GM23248 (cell line): ENCODE measurements around the gene PAOX. TPM values are rescaled to one million over a fixed set of nuclear protein-coding genes. Genes with fewer than 3 reads are reported as not detected.
"Not testable (repeated sequence)": the region's sequence is repeated elsewhere in the genome, so short reads cannot be mapped to it uniquely, and the experiment has no call there.

ENCODE experiments used
- DNase-seq: peaks from one replicate; pipeline ENCODE4 v3.0.0-alpha.2; 2015
- H2AFZ ChIP-seq: fragments of 200-600 bp; sonication (generic); 2 replicates; pipeline ENCODE4 v1.6.1; 2016; ENCODE audit warnings: antibody characterized with exemption
- H3F3A ChIP-seq: fragments of 200-600 bp; sonication (generic); 2 replicates; pipeline ENCODE4 v1.6.1; 2016; ENCODE audit warnings: mild to moderate bottlenecking, antibody characterized with exemption, mixed run types; ENCODE audit not compliant: insufficient read depth
- H3K27ac ChIP-seq: fragments of 200-600 bp; sonication (generic); 2 replicates; pipeline ENCODE4 v1.5.1; 2016; ENCODE audit warnings: mild to moderate bottlenecking
- H3K27me3 ChIP-seq: fragments of 200-600 bp; sonication (generic); replicated peaks from 2 replicates; pipeline ENCODE4 v1.6.1; 2016; ENCODE audit warnings: mild to moderate bottlenecking; ENCODE audit not compliant: insufficient read depth
- H3K36me3 ChIP-seq: fragments of 200-600 bp; sonication (generic); 2 replicates; pipeline ENCODE4 v1.6.1; 2016; ENCODE audit warnings: low read depth, mild to moderate bottlenecking
- H3K4me1 ChIP-seq: fragments of 200-600 bp; sonication (generic); 2 replicates; pipeline ENCODE4 v1.6.1; 2016; ENCODE audit warnings: mild to moderate bottlenecking; ENCODE audit not compliant: insufficient read depth
- H3K4me2 ChIP-seq: fragments of 200-600 bp; sonication (generic); one replicate; pipeline ENCODE4 v1.6.1; 2016; ENCODE audit warnings: mild to moderate bottlenecking; ENCODE audit not compliant: unreplicated experiment
- H3K4me3 ChIP-seq: fragments of 200-600 bp; sonication (generic); 2 replicates; pipeline ENCODE4 v1.5.1; 2016; ENCODE audit warnings: mild to moderate bottlenecking
- H3K79me2 ChIP-seq: fragments of 200-600 bp; sonication (generic); 2 replicates; pipeline ENCODE4 v1.6.1; 2016; ENCODE audit warnings: mild to moderate bottlenecking; ENCODE audit not compliant: insufficient read depth
- H3K9ac ChIP-seq: fragments of 200-600 bp; sonication (generic); 2 replicates; pipeline ENCODE4 v1.6.1; 2016; ENCODE audit warnings: mild to moderate bottlenecking
- H3K9me2 ChIP-seq: fragments of 200-600 bp; sonication (generic); 2 replicates; pipeline ENCODE4 v1.6.1; 2016; ENCODE audit warnings: mixed run types, mild to moderate bottlenecking, moderate library complexity; ENCODE audit not compliant: insufficient read depth
- H3K9me3 ChIP-seq: fragments of 200-600 bp; sonication (generic); one replicate; pipeline ENCODE4 v1.6.1; 2017; ENCODE audit warnings: low read depth
- H4K20me1 ChIP-seq: fragments of 200-600 bp; sonication (generic); 2 replicates; pipeline ENCODE4 v1.6.0; 2016; ENCODE audit not compliant: insufficient read depth
- EZH2 ChIP-seq: fragments of 200-600 bp; sonication (generic); IDR thresholded peaks from 2 replicates; pipeline ENCODE4 v1.6.1; 2018; ENCODE audit warnings: antibody characterized with exemption, mild to moderate bottlenecking; ENCODE audit not compliant: insufficient read depth, poor library complexity, severe bottlenecking
- EZH2phosphoT487 ChIP-seq: fragments of 200-600 bp; sonication (generic); IDR thresholded peaks from 2 replicates; pipeline ENCODE4 v1.6.1; 2018; ENCODE audit warnings: antibody characterized with exemption, moderate library complexity, mild to moderate bottlenecking, low read depth; ENCODE audit not compliant: insufficient read depth
- WGBS, 2 experiments: methylation state at CpG; one replicate each; pipeline ENCODE4 v1.1.6; 2015 to 2017; ENCODE audit warnings: low lambda C conversion rate in 2 of 2, low coverage in 1 of 2; ENCODE audit errors: missing lambda C conversion rate in 2 of 2; 5-methylcytosine and 5-hydroxymethylcytosine counted together
- in situ Hi-C: fragments of 300-500 bp; cut with MboI; formaldehyde crosslinking; loops from 2 replicates; pipeline ENCODE4 v1.15.0; 2020
- polyA plus RNA-seq: library from polyadenylated mRNA; unstranded; fragments of >200 nt; fragmentation: Nextera tagmentation; extraction: Ambion mirVana; gene quantifications from 2 replicates; pipeline ENCODE4 v1.2.1, GENCODE V29; 2016
- total RNA-seq: library from RNA; depleted of rRNA; stranded (reverse); fragments of >200 nt; shearing (Covaris generic); gene quantifications from 2 replicates; pipeline ENCODE4 v1.2.3, GENCODE V29; 2014

The PAOX gene
- total and polyA plus RNA-seq, 2 experiments from 2014 or later: 4.1 to 4.5 TPM

DNA sequence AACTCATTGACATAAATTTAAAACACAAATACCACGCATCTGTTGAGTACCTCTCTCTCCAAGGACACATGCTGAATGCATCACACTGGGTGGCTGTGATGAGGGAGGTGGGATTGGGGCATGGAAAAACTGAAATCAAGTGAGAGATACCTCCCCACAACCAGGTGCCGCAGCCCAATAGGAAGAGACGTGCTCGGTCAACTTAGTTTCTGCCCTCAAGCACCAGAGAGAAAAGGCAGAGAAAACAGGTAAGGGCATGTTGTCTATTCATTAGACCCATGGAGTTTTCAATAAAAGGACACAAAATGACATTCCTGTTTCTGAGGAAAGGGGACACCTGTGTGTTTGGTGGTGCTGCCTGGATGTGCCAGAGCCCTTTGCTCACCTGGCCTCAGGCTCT, 50.5 kb downstream of the PAOX start:
- H3K4me2 ChIP-seq, DNase-seq, H3K9me2 ChIP-seq, H3F3A ChIP-seq, H3K9ac ChIP-seq, H3K4me3 ChIP-seq, in situ Hi-C loops, H3K36me3 ChIP-seq, H3K27me3 ChIP-seq, H2AFZ ChIP-seq, H3K27ac ChIP-seq, H4K20me1 ChIP-seq, H3K4me1 ChIP-seq, H3K9me3 ChIP-seq, H3K79me2 ChIP-seq: not testable (repeated sequence)
- WGBS, 2 experiments: 92 to 100% methylated on average over 4 of the region's 4 CpGs

DNA sequence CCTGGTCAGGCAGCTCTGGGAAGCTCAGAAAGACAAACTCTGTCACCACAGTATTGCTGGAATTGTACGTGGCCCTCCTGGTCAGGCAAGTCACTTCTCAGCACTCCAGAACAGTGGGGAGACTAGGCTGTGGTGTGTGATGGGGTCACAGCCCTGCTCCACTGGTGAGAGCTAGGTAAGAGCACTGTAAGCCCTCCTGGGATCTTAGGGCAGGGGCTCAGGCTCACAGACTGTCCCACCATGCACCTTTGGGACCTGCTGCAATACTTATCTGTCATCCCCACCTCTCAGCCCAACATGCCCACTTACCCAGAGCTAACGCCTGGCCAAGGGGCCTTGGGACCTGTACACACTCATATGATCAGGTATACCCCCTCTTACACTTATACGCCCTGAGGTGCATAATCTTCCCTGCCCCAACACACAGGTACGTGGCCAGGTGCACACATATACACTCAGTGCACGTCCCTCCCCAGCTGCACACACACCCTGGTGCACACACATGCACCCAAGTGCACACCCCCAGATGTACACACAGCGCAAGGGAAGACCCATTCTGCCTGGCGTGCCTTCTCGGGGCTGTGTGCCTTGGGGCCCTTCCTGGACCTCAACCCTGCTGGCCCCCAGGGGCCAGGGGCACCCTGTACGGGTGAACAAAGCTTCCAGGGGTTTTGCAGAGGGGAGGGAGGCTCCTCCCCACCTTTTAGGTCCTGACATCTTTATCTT, 53.0 kb downstream of the PAOX start:
- H3K4me2 ChIP-seq, in situ Hi-C loops, H3K9me2 ChIP-seq, H3K27me3 ChIP-seq, H3K9ac ChIP-seq, H3F3A ChIP-seq, DNase-seq, H3K36me3 ChIP-seq, H3K4me3 ChIP-seq, H3K4me1 ChIP-seq, H2AFZ ChIP-seq, H3K79me2 ChIP-seq, H3K27ac ChIP-seq, H3K9me3 ChIP-seq, H4K20me1 ChIP-seq: not testable (repeated sequence)
- 50 to 55% methylated on average over 7 to 9 of the region's 9 CpGs for WGBS, 2 experiments

DNA sequence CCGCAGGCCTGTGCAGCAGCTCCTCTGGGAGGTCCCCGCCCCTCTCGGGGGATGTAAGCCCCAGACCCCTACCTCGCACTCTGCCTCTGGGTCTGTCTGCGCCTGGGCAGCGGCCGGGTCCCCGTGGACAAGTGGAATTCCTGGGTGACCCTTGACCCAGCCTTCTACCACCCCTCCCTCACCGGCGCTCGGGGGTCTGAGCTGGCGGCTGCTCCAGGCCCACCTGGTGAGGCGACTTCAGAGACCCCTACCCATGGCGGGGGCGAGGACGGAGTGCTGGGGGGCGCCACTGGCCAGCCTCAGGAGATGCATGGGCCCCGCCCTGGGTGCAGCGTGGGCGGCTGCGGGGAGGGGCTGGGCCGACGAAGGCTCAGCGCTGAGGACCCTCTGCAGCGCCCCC, 53.7 kb downstream of the PAOX start:
- H3K27ac ChIP-seq, H2AFZ ChIP-seq, H3K27me3 ChIP-seq, H3K9ac ChIP-seq, H3K4me2 ChIP-seq, H4K20me1 ChIP-seq, H3K4me3 ChIP-seq, H3K9me3 ChIP-seq, H3K9me2 ChIP-seq, H3F3A ChIP-seq, H3K4me1 ChIP-seq, DNase-seq, H3K36me3 ChIP-seq, H3K79me2 ChIP-seq, in situ Hi-C loops: not testable (repeated sequence)
- 75 to 90% methylated on average over 9 to 13 of the region's 25 CpGs for WGBS, 2 experiments

DNA sequence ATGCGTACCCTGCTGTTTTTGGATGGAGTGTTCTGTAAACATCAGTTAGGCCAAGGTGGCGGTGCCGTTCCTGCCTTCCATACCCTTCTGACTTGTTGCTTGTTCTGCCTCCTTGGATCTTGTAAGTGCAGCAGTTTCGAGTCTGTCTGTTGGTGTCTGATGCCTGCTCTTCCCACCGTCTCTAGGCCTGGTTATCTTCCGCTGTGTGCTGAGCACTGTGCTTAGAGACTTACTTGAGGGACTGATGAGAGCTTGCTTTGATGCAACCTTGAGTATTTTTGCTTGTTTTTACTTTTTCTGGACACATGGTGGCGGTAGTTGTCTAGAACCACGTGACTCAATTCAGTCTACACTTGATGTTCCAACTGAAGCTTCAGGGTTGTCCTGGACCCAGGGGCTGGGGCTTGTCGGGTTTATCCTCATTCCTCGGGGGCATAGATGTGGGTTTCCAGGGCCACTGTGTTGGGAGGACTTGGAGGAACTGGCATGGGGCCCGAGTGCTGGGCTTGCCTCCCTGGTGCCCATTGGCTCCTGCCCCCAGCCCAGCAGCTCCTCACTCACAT, 59.7 kb downstream of the PAOX start:
- no peaks in the 10 kb centered on the region for H3K36me3 ChIP-seq
- H3K9me2 ChIP-seq: no peaks in the 10 kb centered on the region
- H3K27ac ChIP-seq: no peak overlapping the region
- no peaks in the 10 kb centered on the region for H3K27me3 ChIP-seq
- H3K9me3 ChIP-seq: no peaks in the 10 kb centered on the region
- no peaks in the 10 kb centered on the region for H3K4me1 ChIP-seq
- no peak overlapping the region for H3K4me3 ChIP-seq
- H3K79me2 ChIP-seq: no peaks in the 10 kb centered on the region
- H3K4me2 ChIP-seq: no peak overlapping the region
- WGBS, 2 experiments: 51 to 55% methylated on average over 11 of the region's 11 CpGs
- H2AFZ ChIP-seq: no peak overlapping the region
- in situ Hi-C loops: no loop called here
- no peaks in the 10 kb centered on the region for H3F3A ChIP-seq
- H4K20me1 ChIP-seq: no peaks in the 10 kb centered on the region
- peak; percentile 49 for DNase-seq
- TF ChIP-seq EZH2phosphoT487: no peak
- no peak for TF ChIP-seq EZH2
- H3K9ac ChIP-seq: no peak overlapping the region
